PC-3 (cell line): ENCODE data around the gene PIGQ. TPM values are rescaled to one million over a fixed set of nuclear protein-coding genes. Genes with fewer than 3 reads are reported as not detected.

Source experiments
- ATAC-seq: fragments of 200-7000 bp; cut with Tn5 transposase; 2 replicates; pipeline ENCODE4 v1.9.1; 2020; ENCODE audit warnings: mild to moderate bottlenecking, moderate library complexity
- BruUV-seq: library from RNA; stranded (reverse); fragments of 400-500 nt; replicated peaks from 2 replicates; lab custom pipeline; 2021; lab: Mats Ljungman, UMichigan
- CTCF ChIA-PET: fragments of 300-600 bp; sonication (Branson Sonifier 250); formaldehyde crosslinking; loops from one replicate; lab custom pipeline; 2022; ENCODE audit warnings: antibody characterized with exemption; lab: Charles Lee
- POLR2A ChIA-PET: fragments of 300-600 bp; sonication (Branson Sonifier 250); formaldehyde crosslinking; loops from one replicate; lab custom pipeline; 2022; ENCODE audit warnings: antibody characterized with exemption; ENCODE audit not compliant: unreplicated experiment; lab: Charles Lee
- DNase-seq: peaks from one replicate; pipeline ENCODE4 v3.0.0-alpha.2; 2015
- H2AFZ ChIP-seq: fragments of 300-600 bp; sonication (generic); 2 replicates; pipeline ENCODE4 v1.6.0; 2016; ENCODE audit warnings: antibody characterized with exemption, low read length
- H3F3A ChIP-seq: fragments of 300-600 bp; sonication (generic); one replicate; pipeline ENCODE4 v1.6.0; 2017; ENCODE audit warnings: antibody characterized with exemption, low read length, control low read depth, mild to moderate bottlenecking; ENCODE audit not compliant: unreplicated experiment
- H3K27ac ChIP-seq: fragments of 300-600 bp; sonication (generic); 2 replicates; pipeline ENCODE4 v1.5.1; 2016; ENCODE audit warnings: mild to moderate bottlenecking, low read length
- H3K27me3 ChIP-seq: fragments of 300-600 bp; sonication (generic); 2 replicates; pipeline ENCODE4 v1.6.1; 2016; ENCODE audit warnings: low read length, mixed read lengths
- H3K36me3 ChIP-seq: fragments of 300-600 bp; sonication (generic); 2 replicates; pipeline ENCODE4 v1.6.1; 2016; ENCODE audit warnings: low read depth, mixed run types, low read length, mixed read lengths
- H3K4me1 ChIP-seq: fragments of 300-600 bp; sonication (generic); 2 replicates; pipeline ENCODE4 v1.5.1; 2016; ENCODE audit warnings: low read length; ENCODE audit not compliant: insufficient read depth
- H3K4me2 ChIP-seq: fragments of 300-600 bp; sonication (generic); 2 replicates; pipeline ENCODE4 v1.6.0; 2016; ENCODE audit warnings: low read length
- H3K4me3 ChIP-seq: fragments of 300-600 bp; sonication (generic); 2 replicates; pipeline ENCODE4 v1.5.1; 2016; ENCODE audit warnings: mild to moderate bottlenecking, low read length, mixed read lengths
- H3K79me2 ChIP-seq: fragments of 300-600 bp; sonication (generic); 2 replicates; pipeline ENCODE4 v1.6.1; 2017; ENCODE audit warnings: low read length, mixed read lengths
- H3K9ac ChIP-seq: fragments of 300-600 bp; sonication (generic); 2 replicates; pipeline ENCODE4 v1.6.0; 2016; ENCODE audit warnings: mild to moderate bottlenecking, low read length
- H3K9me2 ChIP-seq: fragments of 300-600 bp; sonication (generic); replicated peaks from 2 replicates; pipeline ENCODE4 v1.6.1; 2016; ENCODE audit warnings: mixed run types, low read length, mixed read lengths
- H3K9me3 ChIP-seq: fragments of 300-600 bp; sonication (generic); 2 replicates; pipeline ENCODE4 v1.6.1; 2016; ENCODE audit warnings: low read length, mixed read lengths
- H4K20me1 ChIP-seq: fragments of 300-600 bp; sonication (generic); 2 replicates; pipeline ENCODE4 v1.6.1; 2016; ENCODE audit warnings: low read length, mixed read lengths
- CTCF ChIP-seq: fragments of 300-600 bp; sonication (generic); conservative IDR thresholded peaks from 2 replicates; pipeline ENCODE4 v1.5.1; 2017; ENCODE audit warnings: antibody characterized with exemption, low read depth, mild to moderate bottlenecking, low read length
- EZH2 ChIP-seq: fragments of 300-600 bp; sonication (generic); IDR thresholded peaks from one replicate; pipeline ENCODE4 v1.6.1; 2017; ENCODE audit warnings: antibody characterized with exemption, mild to moderate bottlenecking, low read length; ENCODE audit not compliant: unreplicated experiment
- EZH2phosphoT487 ChIP-seq: fragments of 300-600 bp; sonication (generic); IDR thresholded peaks from 2 replicates; pipeline ENCODE4 v1.6.1; 2018; ENCODE audit warnings: mild to moderate bottlenecking, antibody characterized with exemption, low read length, borderline replicate concordance
- intact Hi-C: fragments of 100-400 bp; cut with micrococcal nuclease; formaldehyde crosslinking; loops from 2 replicates; pipeline ENCODE4 v1.9.0; 2023
- total RNA-seq: library from RNA; depleted of rRNA; stranded (reverse); fragments of >200 nt; gene quantifications from 2 replicates; pipeline ENCODE4 v1.2.3, GENCODE V29; 2014

Gene PIGQ
- total RNA-seq, 1 experiment from 2014 or later = 36.0 TPM

- Histone ChIP-seq H4K20me1 (no peaks in the 10 kb centered on the region), H3K4me2 (no peak overlapping the region), H3K9me2 (no peaks in the 10 kb centered on the region), H3K9ac (no peak overlapping the region), H3K9me3 (no peaks in the 10 kb centered on the region), H3K79me2 (peaks cover 19% of the 10 kb centered on the region), H3K36me3 (no peaks in the 10 kb centered on the region), H3K27me3 (no peaks in the 10 kb centered on the region), H3K4me1 (no peaks in the 10 kb centered on the region), H3K4me3 (no peak overlapping the region), H2AFZ (no peak overlapping the region), H3F3A (no peaks in the 10 kb centered on the region), H3K27ac (no peak overlapping the region)
- ATAC-seq (peak; percentile 3; the same call in 1 of the 2 replicates), DNase-seq (no peak)
- intact Hi-C loops = loop anchor here (5.0 to 10.0 kb wide), 2 partner anchors 52 to 61 kb away; partner anchors contain the start of genes CAPN15 and METTL26
- TF ChIP-seq CTCF (no peak; the same call in 1 of the 2 replicates), EZH2phosphoT487 (no peak), EZH2 (no peak)
- ChIA-PET CTCF (interaction anchor here (0.6 to 1.0 kb wide), 2 partner anchors 9 to 15 kb away, joined by 3 read pairs; no protein-coding TSS in a partner anchor), POLR2A (no interaction called here)
- BruUV-seq = no TSS peak
Observed at GRCh38 chr16:585351-585750, 15.6 kb downstream of the PIGQ start.

GRCh38 chr16:586047-586644 is 16.4 kb downstream of the PIGQ start:
- BruUV-seq = no TSS peak

More at GRCh38 chr16:586047-586644, 16.4 kb downstream of the PIGQ start:
- no peak for TF ChIP-seq EZH2
- TF ChIP-seq CTCF = no peak
- no peak for TF ChIP-seq EZH2phosphoT487
- no peak overlapping the region for H2AFZ ChIP-seq
- no peak for DNase-seq
- H3K9me2 ChIP-seq = no peaks in the 10 kb centered on the region
- no peaks in the 10 kb centered on the region for H3K36me3 ChIP-seq
- intact Hi-C loops = loop anchor here (5.0 to 10.0 kb wide), 2 partner anchors 51 to 61 kb away; partner anchors contain the start of genes CAPN15 and METTL26
- no peaks in the 10 kb centered on the region for H3F3A ChIP-seq
- ChIA-PET POLR2A (no interaction called here), CTCF (interaction anchor here (0.6 to 1.0 kb wide), 2 partner anchors 9 to 15 kb away, joined by 3 read pairs; no protein-coding TSS in a partner anchor)
- peaks cover 27% of the 10 kb centered on the region for H3K79me2 ChIP-seq
- H3K27me3 ChIP-seq = no peaks in the 10 kb centered on the region
- no peak overlapping the region for H3K4me2 ChIP-seq
- no peak for ATAC-seq
- H3K27ac ChIP-seq = no peak overlapping the region
- H3K4me3 ChIP-seq = no peak overlapping the region
- peaks cover 6% of the 10 kb centered on the region; the same call in 1 of the 2 replicates for H3K4me1 ChIP-seq
- H3K9me3 ChIP-seq = no peaks in the 10 kb centered on the region
- no peak overlapping the region for H3K9ac ChIP-seq
- no peaks in the 10 kb centered on the region; the same call in 1 of the 2 replicates for H4K20me1 ChIP-seq
